ENCODE data around the gene SIM2. TPM values are rescaled to one million over a fixed set of nuclear protein-coding genes. Genes with fewer than 3 reads are reported as not detected.

The SIM2 gene
- total RNA-seq: under 0.01 TPM in 1 of 2 replicates, not detected in the other

GRCh38 chr21:36698981-36699545, at the start of gene SIM2:
TSS of gene SIM2 (plus strand) at chr21:36699115. CDS start at chr21:36699747, 632 bp downstream.

Other genes with a start within 250 kb of the SIM2 start
- gene CLDN14, start 219.0 kb upstream of the SIM2 start, total RNA-seq: 0.29 TPM in 1 of 2 replicates, not detected in the other